ENCODE data around the gene NUTF2. TPM values are rescaled to one million over a fixed set of nuclear protein-coding genes. Genes with fewer than 3 reads are reported as not detected.

NUTF2 gene
- total and polyA plus RNA-seq, 2 of the 4 experiments (the other 2 are of a cell fraction): 42.7 to 361 TPM

DNA sequence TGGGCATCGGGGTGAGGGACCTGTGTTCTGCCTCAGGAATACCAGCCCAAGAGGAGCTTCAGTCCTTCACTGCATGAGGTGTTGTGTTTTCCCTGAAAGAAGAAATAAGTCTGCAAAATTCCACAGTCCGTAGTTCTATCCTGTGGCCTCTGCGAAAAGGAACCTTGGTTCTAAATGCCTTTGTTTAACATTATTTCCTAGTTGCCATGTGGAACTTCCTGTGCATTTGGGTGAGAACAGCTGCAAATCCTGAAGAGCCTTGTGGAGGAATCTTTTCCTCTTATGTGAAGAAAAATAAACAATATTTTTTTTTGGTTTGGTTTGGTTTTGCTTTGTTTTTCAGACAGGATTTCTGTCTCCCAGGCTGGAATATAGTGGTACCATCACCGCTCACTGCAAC is 56.1 kb downstream of the NUTF2 start:
- Histone ChIP-seq H3K4me3 (ENCODE audit: insufficient read depth, low read depth, low read length) (no peak overlapping the region), H3K14ac (replicated peaks; ENCODE audit: low read depth, low read length) (no peak overlapping the region), H3K4me2 (ENCODE audit: low read depth, low read length) (no peak overlapping the region), H2AK9ac (replicated peaks; ENCODE audit: low read depth, low read length, poor library complexity) (no peak overlapping the region), H4K20me1 (ENCODE audit: insufficient read depth, low read length) (peaks cover 34% of the 10 kb centered on the region; the same call in 1 of the 2 replicates), H3K4me1 (ENCODE audit: control insufficient read depth, insufficient read depth, low read length) (peaks cover 2% of the 10 kb centered on the region; the same call in 1 of the 2 replicates), H3K18ac (ENCODE audit: low read depth, low read length) (no peak overlapping the region), H2BK20ac (ENCODE audit: low read depth, low read length) (no peak overlapping the region), H3K4ac (ENCODE audit: low read depth, low read length) (no peak overlapping the region), H2BK5ac (ENCODE audit: low read depth, low read length, poor library complexity, severe bottlenecking) (no peak overlapping the region), H3K27ac (ENCODE audit: insufficient read depth, low read length) (peak overlapping the region; percentile 0; the same call in 1 of the 2 replicates), H3K36me3 (ENCODE audit: control insufficient read depth, insufficient read depth, low read length) (peaks cover 11% of the 10 kb centered on the region), H2AK5ac (ENCODE audit: low read depth, low read length) (no peak overlapping the region), H3K9me3 (ENCODE audit: control insufficient read depth, insufficient read depth, low read length) (no peaks in the 10 kb centered on the region), H3K9ac (ENCODE audit: low read depth, low read length) (no peak overlapping the region), H3K56ac (ENCODE audit: extremely low read depth, insufficient read depth, low read length) (no peak overlapping the region), H4K8ac (ENCODE audit: low read depth in 2 of 2, low read length in 2 of 2) (no peak overlapping the region), H3K23ac (ENCODE audit: low read depth, low read length) (no peak overlapping the region), H3K79me1 (ENCODE audit: low read depth in 1 of 2, low read length in 2 of 2) (peaks cover 22 to 65% of the 10 kb centered on the region in 2 experiments), H3K9me1 (ENCODE audit: insufficient read depth, low read length) (peaks cover 25% of the 10 kb centered on the region), H4K5ac (ENCODE audit: low read depth, low read length) (no peak overlapping the region), H2AFZ (replicated peaks; ENCODE audit: low read length, poor library complexity) (no peak overlapping the region), H3K27me3 (ENCODE audit: control insufficient read depth, insufficient read depth, low read length) (no peaks in the 10 kb centered on the region), H2BK15ac (ENCODE audit: low read depth, low read length) (no peak overlapping the region), H4K91ac (ENCODE audit: insufficient read depth, low read depth, low read length) (no peak overlapping the region), H2BK120ac (ENCODE audit: low read depth, low read length) (no peak overlapping the region)
- dilution Hi-C loops (cut with HindIII; ENCODE audit: low sequenced_read_pairs, unreplicated experiment) (no loop called here), intact Hi-C loops (cut with micrococcal nuclease) (loop anchor here (1.0 kb wide), 1 partner anchor 19 kb away; the partner anchor contains the start of gene NRN1L), in situ Hi-C loops (cut with MboI; ENCODE audit: low sequenced_read_pairs) (no loop called here)
- ChIA-PET POLR2A (ENCODE audit: unreplicated experiment) (no interaction called here), CTCF (interaction anchor here (0.8 kb wide), 1 partner anchor 25 kb away, joined by 3 read pairs; no protein-coding TSS in a partner anchor)
- no TSS peak for BruUV-seq (replicated peaks)
- peak; percentile 41 for DNase-seq
- peak; percentile 70 for ATAC-seq (ENCODE audit: low read depth)
- no peak for TF ChIP-seq MXI1 (IDR thresholded peaks at IDR 0.05; ENCODE audit: borderline replicate concordance, low read depth, low read length)
- TF ChIP-seq MAZ (IDR thresholded peaks at IDR 0.05; ENCODE audit: borderline replicate concordance, low read depth, low read length): no peak
- no peak for TF ChIP-seq FOS (IDR thresholded peaks at IDR 0.05; ENCODE audit: low read depth, low read length)
- TF ChIP-seq NFE2L2 (IDR thresholded peaks at IDR 0.05; ENCODE audit: low read depth, low read length): no peak
- TF ChIP-seq, protein P1, sequence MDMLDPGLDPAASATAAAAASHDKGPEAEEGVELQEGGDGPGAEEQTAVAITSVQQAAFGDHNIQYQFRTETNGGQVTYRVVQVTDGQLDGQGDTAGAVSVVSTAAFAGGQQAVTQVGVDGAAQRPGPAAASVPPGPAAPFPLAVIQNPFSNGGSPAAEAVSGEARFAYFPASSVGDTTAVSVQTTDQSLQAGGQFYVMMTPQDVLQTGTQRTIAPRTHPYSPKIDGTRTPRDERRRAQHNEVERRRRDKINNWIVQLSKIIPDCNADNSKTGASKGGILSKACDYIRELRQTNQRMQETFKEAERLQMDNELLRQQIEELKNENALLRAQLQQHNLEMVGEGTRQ (IDR thresholded peaks at IDR 0.05; ENCODE audit: low read depth, low read length): no peak
- TF ChIP-seq, protein P2, sequence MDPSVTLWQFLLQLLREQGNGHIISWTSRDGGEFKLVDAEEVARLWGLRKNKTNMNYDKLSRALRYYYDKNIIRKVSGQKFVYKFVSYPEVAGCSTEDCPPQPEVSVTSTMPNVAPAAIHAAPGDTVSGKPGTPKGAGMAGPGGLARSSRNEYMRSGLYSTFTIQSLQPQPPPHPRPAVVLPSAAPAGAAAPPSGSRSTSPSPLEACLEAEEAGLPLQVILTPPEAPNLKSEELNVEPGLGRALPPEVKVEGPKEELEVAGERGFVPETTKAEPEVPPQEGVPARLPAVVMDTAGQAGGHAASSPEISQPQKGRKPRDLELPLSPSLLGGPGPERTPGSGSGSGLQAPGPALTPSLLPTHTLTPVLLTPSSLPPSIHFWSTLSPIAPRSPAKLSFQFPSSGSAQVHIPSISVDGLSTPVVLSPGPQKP (IDR thresholded peaks at IDR 0.05; ENCODE audit: borderline replicate concordance, low read depth, low read length): no peak
- TF ChIP-seq CTCF (conservative IDR thresholded peaks at IDR 0.05; ENCODE audit: low read depth, low read length): no peak
- no peak for TF ChIP-seq RCOR1 (IDR thresholded peaks at IDR 0.05; ENCODE audit: insufficient replicate concordance, low read length)
- no peak for TF ChIP-seq POLR2A (IDR thresholded peaks at IDR 0.05; ENCODE audit: low read depth, low read length)
- no peak for TF ChIP-seq BHLHE40 (IDR thresholded peaks at IDR 0.05; ENCODE audit: low read depth, low read length)
- TF ChIP-seq RFX5 (IDR thresholded peaks at IDR 0.05; ENCODE audit: low read depth, low read length): no peak
- TF ChIP-seq CHD1 (IDR thresholded peaks at IDR 0.05; ENCODE audit: low read depth, low read length): no peak
- no CpG with 5 or more reads among the region's 4 CpGs for WGBS, 2 experiments (ENCODE audit: extremely low coverage in 2 of 2, insufficient read length in 1 of 2)
